ENCODE data around the gene RGSL1.

DNA sequence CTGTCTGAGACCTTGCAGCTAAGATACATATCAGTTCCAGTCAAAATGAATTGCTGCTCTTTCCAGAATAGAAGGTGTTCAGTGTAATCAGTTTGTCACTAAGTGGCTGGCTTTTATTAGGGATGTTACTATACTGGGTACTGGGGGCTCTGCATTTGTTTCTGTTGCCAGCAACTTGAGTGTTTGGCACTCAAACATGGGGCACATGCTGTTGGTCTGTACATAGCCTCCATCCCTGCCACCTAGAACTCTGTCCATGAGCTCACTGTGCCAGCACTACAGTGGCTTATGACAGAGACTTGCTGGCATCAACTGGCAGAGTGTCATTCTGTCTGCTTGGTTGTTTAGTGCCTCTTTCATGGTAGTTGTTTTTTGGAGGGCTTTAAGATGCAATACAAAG is 45.1 kb downstream of the RGSL1 start:
- TF ChIP-seq, protein P1, sequence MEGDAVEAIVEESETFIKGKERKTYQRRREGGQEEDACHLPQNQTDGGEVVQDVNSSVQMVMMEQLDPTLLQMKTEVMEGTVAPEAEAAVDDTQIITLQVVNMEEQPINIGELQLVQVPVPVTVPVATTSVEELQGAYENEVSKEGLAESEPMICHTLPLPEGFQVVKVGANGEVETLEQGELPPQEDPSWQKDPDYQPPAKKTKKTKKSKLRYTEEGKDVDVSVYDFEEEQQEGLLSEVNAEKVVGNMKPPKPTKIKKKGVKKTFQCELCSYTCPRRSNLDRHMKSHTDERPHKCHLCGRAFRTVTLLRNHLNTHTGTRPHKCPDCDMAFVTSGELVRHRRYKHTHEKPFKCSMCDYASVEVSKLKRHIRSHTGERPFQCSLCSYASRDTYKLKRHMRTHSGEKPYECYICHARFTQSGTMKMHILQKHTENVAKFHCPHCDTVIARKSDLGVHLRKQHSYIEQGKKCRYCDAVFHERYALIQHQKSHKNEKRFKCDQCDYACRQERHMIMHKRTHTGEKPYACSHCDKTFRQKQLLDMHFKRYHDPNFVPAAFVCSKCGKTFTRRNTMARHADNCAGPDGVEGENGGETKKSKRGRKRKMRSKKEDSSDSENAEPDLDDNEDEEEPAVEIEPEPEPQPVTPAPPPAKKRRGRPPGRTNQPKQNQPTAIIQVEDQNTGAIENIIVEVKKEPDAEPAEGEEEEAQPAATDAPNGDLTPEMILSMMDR (IDR thresholded peaks at IDR 0.05; ENCODE audit: insufficient read depth, low read length, poor library complexity, severe bottlenecking) = no peak
- TF ChIP-seq EZH2phosphoT487 (conservative IDR thresholded peaks at IDR 0.05; ENCODE audit: low read length) = no peak
